Kidney (tissue), 14 donors: ENCODE measurements around the gene PRR35. TPM values are rescaled to one million over a fixed set of nuclear protein-coding genes. Genes with fewer than 3 reads are reported as not detected.

Source experiments
- DNase-seq, 5 donors: peaks; one replicate each; pipeline ENCODE4 v3.0.0-alpha.2; 2013 to 2020
- FAIRE-seq: peaks from 2 replicates; lab custom pipeline; 2012; peaks lifted over from hg19 to GRCh38; lab: Jason Lieb, UNC
- H3K27ac ChIP-seq, 2 donors: one replicate each; pipeline ENCODE4 v1.7.0; 2013; ENCODE audit warnings: low read depth in 2 of 2, low read length in 2 of 2, inconsistent platforms in 1 of 2
- H3K27me3 ChIP-seq: one replicate; pipeline ENCODE4 v1.7.1; 2013; ENCODE audit warnings: low read length, inconsistent platforms; ENCODE audit not compliant: control insufficient read depth, insufficient read depth
- H3K36me3 ChIP-seq, 3 donors: one replicate each; pipeline versions ENCODE4 v1.7.0 to v1.7.1; 2013; ENCODE audit warnings: low read length in 3 of 3, control low read depth in 1 of 3, inconsistent platforms in 1 of 3; ENCODE audit not compliant: insufficient read depth in 3 of 3, control insufficient read depth in 2 of 3
- H3K4me1 ChIP-seq, 3 donors: one replicate each; pipeline versions ENCODE4 v1.7.0 to v1.7.1; 2013; ENCODE audit warnings: low read length in 3 of 3, inconsistent platforms in 1 of 3, low read depth in 1 of 3; ENCODE audit not compliant: control insufficient read depth in 2 of 3, insufficient read depth in 2 of 3
- H3K4me3 ChIP-seq, 3 donors: one replicate each; pipeline versions ENCODE4 v1.7.0 to v1.8.1; 2013; ENCODE audit warnings: low read length in 3 of 3, control low read depth in 1 of 3, inconsistent platforms in 1 of 3
- H3K9ac ChIP-seq, 3 donors: one replicate each; pipeline versions ENCODE4 v1.7.0 to v1.7.1; 2013; ENCODE audit warnings: low read length in 3 of 3, control low read depth in 1 of 3, inconsistent platforms in 1 of 3
- H3K9me3 ChIP-seq, 3 donors: one replicate each; pipeline versions ENCODE4 v1.7.0 to v1.7.1; 2013; ENCODE audit warnings: low read length in 3 of 3, control low read depth in 1 of 3, inconsistent platforms in 1 of 3; ENCODE audit not compliant: control insufficient read depth in 2 of 3, insufficient read depth in 1 of 3
- intact Hi-C: fragments of 100-400 bp; cut with DNase I; formaldehyde crosslinking; loops from one replicate; pipeline ENCODE4 v1.11.1; 2022
- polyA plus RNA-seq: library from polyadenylated mRNA; stranded (reverse); fragments of 350-450 nt; fragmentation: Illumina TruSeq; extraction: RNeasy Lipid Tissue Mini Kit (QIAGEN cat#74804); gene quantifications from one replicate; pipeline ENCODE4 v1.2.3, GENCODE V29; 2014; ENCODE audit warnings: low read depth, low replicate concordance; ENCODE audit not compliant: insufficient read depth
- total RNA-seq: library from RNA; stranded (reverse); fragmentation: NEBNext Ultra II Directional; extraction: Animal tissue kit (Norgen Biotek cat#: 25700); gene quantifications from one replicate; pipeline ENCODE4 v1.2.1, GENCODE V29; 2021
- TF ChIP-seq, protein P1 (sequence below): IDR thresholded peaks from 3 replicates; pipeline ENCODE4 v1.5.1; 2012; ENCODE audit warnings: mild to moderate bottlenecking, moderate library complexity, borderline replicate concordance; ENCODE audit not compliant: insufficient read depth; ENCODE audit errors: extremely low read depth
- donor health status: control.
- donor health status: control.
- donor health status: control.
- donor health status: control.
- donor health status: control.
- donor health status: DM: yes; HTN: yes; CAD: no.
- donor health status: Normal renal cell carcinoma (clear cell type).

Gene PRR35
- total and polyA plus RNA-seq, 2 donors from 2014 or later, result 1.8 to 24.4 TPM

DNA sequence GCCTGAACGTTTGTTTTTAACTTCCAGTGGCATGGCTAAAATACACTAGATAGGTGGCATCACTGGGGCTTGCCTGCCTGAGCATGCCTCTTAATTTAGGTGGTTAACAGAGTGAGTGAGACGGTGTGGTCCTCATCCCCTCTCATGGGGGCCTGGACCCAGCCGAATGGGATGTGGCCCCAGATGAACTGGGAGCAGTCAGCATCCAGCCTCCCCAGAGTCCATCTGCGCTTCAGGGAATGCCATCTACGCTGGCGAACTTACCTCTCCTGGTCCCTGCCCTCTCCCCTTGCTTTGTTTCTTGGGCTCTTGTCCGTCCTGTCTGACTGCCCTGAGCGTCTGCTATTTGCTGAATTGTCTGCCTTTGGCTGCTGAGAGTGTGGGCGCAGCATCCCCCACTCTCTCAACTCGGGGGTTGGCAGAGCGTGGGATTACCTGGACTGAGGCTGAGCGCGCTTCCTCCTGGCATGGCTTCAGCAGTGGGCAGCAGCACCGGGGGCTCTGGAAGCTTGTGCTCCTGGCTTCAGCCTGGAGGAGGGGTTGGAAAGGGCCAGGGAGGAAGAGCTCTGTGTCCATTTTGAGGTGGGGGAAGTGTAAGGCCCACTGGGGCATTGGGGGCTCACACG is 31.8 kb downstream of the PRR35 start:
- Histone ChIP-seq H3K4me3 (peak overlapping the region in 2 of 3 donors; percentile 22 to 29), H3K4me1 (peaks cover 6 to 57% (median 41%) of the 10 kb centered on the region in 3 donors), H3K27me3 (no peaks in the 10 kb centered on the region), H3K9ac (peak overlapping the region in 1 of 3 donors; percentile 75), H3K36me3 (no peaks in the 10 kb centered on the region), H3K27ac (peak overlapping the region; percentile 82 to 94), H3K9me3 (no peaks in the 10 kb centered on the region)
- intact Hi-C loops, result no loop called here
- FAIRE-seq (no peak), DNase-seq (peak in 2 of 5 donors; percentile 30 to 55)
- TF ChIP-seq, protein P1, sequence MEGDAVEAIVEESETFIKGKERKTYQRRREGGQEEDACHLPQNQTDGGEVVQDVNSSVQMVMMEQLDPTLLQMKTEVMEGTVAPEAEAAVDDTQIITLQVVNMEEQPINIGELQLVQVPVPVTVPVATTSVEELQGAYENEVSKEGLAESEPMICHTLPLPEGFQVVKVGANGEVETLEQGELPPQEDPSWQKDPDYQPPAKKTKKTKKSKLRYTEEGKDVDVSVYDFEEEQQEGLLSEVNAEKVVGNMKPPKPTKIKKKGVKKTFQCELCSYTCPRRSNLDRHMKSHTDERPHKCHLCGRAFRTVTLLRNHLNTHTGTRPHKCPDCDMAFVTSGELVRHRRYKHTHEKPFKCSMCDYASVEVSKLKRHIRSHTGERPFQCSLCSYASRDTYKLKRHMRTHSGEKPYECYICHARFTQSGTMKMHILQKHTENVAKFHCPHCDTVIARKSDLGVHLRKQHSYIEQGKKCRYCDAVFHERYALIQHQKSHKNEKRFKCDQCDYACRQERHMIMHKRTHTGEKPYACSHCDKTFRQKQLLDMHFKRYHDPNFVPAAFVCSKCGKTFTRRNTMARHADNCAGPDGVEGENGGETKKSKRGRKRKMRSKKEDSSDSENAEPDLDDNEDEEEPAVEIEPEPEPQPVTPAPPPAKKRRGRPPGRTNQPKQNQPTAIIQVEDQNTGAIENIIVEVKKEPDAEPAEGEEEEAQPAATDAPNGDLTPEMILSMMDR, result no peak

DNA sequence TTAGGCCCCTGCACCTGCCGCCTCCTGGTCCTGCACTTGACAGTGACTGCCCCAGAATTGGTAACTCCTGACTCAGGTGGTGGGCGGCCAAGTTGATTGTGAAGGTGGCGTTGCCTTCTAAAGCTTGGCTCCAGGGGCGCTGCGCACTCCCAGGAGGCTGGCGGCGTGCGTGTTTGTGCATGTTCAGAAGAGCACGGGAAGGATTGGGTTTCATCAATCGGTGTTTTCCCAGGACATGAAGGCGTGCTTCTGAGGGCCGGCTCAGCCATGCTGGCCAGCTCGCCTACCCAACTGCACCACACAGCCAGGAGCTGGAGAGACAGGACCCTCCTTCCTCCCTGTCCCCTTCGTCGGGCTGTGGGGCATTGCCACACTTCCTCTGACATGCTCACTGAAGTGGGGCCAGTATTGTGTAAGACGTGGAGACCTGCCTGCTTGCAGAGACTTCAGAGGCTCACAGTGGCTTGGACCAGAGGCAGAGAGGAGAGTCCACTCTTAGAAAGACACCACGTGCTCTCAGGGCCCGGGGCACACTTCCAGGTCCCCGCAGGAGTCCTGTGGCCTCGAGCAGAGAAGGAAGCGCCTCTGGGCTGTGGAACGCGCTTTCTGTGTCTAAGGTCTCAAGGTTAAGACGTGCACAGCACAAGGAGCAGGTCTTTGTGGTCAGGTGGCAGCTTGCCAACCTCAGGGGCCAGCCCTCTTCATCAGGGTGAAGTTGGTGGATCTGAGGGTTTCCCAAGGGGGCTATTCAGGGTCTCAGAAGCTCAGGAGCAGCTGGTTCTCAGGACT is 32.5 kb downstream of the PRR35 start:
- DNase-seq (peak in 4 of 5 donors; percentile 57 to 85 (median 72)), FAIRE-seq (no peak)
- Histone ChIP-seq H3K27ac (peak overlapping the region; percentile 82 to 94), H3K36me3 (no peaks in the 10 kb centered on the region), H3K4me3 (peak overlapping the region in 1 of 3 donors; percentile 29), H3K27me3 (no peaks in the 10 kb centered on the region), H3K9me3 (no peaks in the 10 kb centered on the region), H3K4me1 (peaks cover 6 to 56% (median 35%) of the 10 kb centered on the region in 3 donors), H3K9ac (peak overlapping the region in 2 of 3 donors; percentile 63 to 75)
- intact Hi-C loops, result no loop called here
- TF ChIP-seq, protein P1, result no peak

DNA sequence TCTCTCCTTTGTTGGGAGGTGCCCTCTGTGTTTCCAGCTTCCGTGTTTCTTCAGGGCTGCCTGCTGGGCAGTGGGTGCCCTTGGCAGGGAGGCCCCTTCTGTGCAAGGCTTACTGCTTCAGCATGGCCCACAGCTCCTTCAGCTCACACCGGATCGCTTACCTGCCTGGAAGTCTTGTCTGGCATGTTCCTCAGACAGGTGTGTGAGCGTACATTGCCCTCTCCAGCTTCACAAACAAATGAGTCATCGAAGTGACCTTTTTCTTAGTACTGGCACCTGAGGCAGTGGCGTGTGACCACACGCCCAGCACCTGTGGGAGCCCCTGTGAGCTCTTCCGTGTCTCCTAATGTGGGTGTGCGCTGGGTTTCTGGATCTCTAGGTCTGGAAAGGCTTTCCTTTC is 33.2 kb downstream of the PRR35 start:
- H3K27me3 ChIP-seq, result no peaks in the 10 kb centered on the region
- H3K9ac ChIP-seq, result peak overlapping the region in 1 of 3 donors; percentile 65
- no peaks in the 10 kb centered on the region for H3K9me3 ChIP-seq
- peak overlapping the region; percentile 82 to 94 for H3K27ac ChIP-seq
- DNase-seq (peak in 1 of 5 donors; percentile 90), FAIRE-seq (no peak)
- H3K36me3 ChIP-seq, result no peaks in the 10 kb centered on the region
- H3K4me3 ChIP-seq, result peak overlapping the region in 1 of 3 donors; percentile 29
- intact Hi-C loops, result no loop called here
- H3K4me1 ChIP-seq, result peaks cover 6 to 51% (median 30%) of the 10 kb centered on the region in 3 donors
- TF ChIP-seq, protein P1, result no peak
